Measurements from ENCODE around the gene IL36B. TPM values are rescaled to one million over a fixed set of nuclear protein-coding genes. Genes with fewer than 3 reads are reported as not detected.

Gene IL36B
- total and polyA plus RNA-seq, 9 of the 15 experiments (the other 6 are each of a cell fraction or from before 2014, with no cell fraction given) = not detected

DNA sequence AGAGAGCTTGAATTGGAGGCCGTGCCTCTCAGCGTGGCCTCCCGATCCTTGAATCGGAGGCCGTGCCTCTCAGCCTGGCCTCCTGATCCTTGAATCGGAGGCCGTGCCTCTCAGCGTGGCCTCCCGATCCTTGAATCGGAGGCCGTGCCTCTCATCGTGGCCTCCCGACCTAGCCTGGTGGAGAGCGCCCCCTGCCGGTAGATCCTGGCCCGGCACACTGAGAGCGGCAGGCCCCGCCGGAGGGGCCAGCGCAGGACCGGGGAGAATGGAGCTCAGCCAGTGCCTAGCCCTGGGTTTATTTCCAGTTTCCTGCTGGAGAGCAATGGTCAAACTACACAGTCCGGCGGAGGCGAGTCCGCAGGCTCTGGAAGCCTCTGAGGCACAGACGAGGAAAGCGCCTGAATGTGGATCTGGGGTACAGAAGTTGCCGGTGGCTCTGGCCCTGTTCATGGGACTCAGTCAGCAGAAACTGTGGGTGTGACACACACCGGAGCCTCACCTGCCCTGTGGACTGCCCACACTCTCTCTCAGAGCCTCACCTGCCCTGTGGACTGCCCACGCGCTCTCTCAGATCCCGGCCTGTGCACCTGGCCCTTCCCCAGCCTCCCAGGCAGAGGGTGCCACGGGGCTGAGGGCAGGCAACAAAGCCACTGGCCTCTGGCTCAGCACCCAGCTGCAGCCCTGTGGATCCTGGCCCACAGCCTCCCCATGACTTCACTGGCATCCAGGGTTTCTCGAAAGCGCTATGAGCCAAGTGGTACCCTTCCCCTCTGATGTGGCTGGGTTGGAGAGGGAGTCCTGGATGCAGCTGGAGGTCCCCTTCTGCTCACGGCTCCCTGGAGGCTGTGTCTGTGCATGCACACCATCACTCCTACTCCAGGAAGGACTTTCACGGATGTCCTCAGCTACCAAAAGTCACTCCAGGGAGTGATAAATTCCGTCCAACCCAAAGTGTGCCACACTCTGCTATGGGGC, 1.5 kb downstream of the IL36B start (continued):
- TF ChIP-seq, protein P1, sequence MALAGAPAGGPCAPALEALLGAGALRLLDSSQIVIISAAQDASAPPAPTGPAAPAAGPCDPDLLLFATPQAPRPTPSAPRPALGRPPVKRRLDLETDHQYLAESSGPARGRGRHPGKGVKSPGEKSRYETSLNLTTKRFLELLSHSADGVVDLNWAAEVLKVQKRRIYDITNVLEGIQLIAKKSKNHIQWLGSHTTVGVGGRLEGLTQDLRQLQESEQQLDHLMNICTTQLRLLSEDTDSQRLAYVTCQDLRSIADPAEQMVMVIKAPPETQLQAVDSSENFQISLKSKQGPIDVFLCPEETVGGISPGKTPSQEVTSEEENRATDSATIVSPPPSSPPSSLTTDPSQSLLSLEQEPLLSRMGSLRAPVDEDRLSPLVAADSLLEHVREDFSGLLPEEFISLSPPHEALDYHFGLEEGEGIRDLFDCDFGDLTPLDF (CRISPR knock-in tag; IDR thresholded peaks at IDR 0.05) = 0 out of 2 replicates have a peak, but pooled peaks have one; percentile 60
- TF ChIP-seq CCNT2 (IDR thresholded peaks at IDR 0.05; ENCODE audit: borderline replicate concordance, extremely low read depth, insufficient read length, low read depth, low read length) (no peak), ZBTB7A (IDR thresholded peaks at IDR 0.05; ENCODE audit: borderline replicate concordance, control insufficient read depth, low read depth, low read length) (no peak), GABPA (tag; conservative IDR thresholded peaks at IDR 0.05; ENCODE audit: low read depth) (no peak), ASH1L (IDR thresholded peaks at IDR 0.05; ENCODE audit: borderline replicate concordance, low read depth, partially characterized antibody) (no peak), ZEB2 (IDR thresholded peaks at IDR 0.05) (no peak), ZBTB17 (CRISPR knock-in tag; IDR thresholded peaks at IDR 0.05) (no peak), MXI1 (IDR thresholded peaks at IDR 0.05; ENCODE audit: low read depth, low read length) (no peak), MYC (IDR thresholded peaks at IDR 0.05; ENCODE audit: low read depth, low read length) (no peak), MYC (CRISPR knock-in tag; IDR thresholded peaks at IDR 0.05; ENCODE audit: borderline replicate concordance, low read depth) (no peak), DMBX1 (CRISPR knock-in tag; IDR thresholded peaks at IDR 0.05; ENCODE audit: borderline replicate concordance) (peak; percentile 89), CREBBP (IDR thresholded peaks at IDR 0.05; ENCODE audit: low read depth, low read length) (no peak), ARHGAP35 (IDR thresholded peaks at IDR 0.05; ENCODE audit: partially characterized antibody) (no peak), ZNF696 (CRISPR knock-in tag; conservative IDR thresholded peaks at IDR 0.05) (no peak), ZKSCAN8 (CRISPR knock-in tag; IDR thresholded peaks at IDR 0.05) (no peak), YY1 (IDR thresholded peaks at IDR 0.05; ENCODE audit: borderline replicate concordance in 1 of 3, control insufficient read depth in 1 of 3, extremely low read depth in 1 of 3, insufficient read depth in 3 of 3, insufficient read length in 1 of 3, insufficient replicate concordance in 2 of 3, low read depth in 1 of 3, low read length in 2 of 3) (no peak)
- TF ChIP-seq, protein P2, sequence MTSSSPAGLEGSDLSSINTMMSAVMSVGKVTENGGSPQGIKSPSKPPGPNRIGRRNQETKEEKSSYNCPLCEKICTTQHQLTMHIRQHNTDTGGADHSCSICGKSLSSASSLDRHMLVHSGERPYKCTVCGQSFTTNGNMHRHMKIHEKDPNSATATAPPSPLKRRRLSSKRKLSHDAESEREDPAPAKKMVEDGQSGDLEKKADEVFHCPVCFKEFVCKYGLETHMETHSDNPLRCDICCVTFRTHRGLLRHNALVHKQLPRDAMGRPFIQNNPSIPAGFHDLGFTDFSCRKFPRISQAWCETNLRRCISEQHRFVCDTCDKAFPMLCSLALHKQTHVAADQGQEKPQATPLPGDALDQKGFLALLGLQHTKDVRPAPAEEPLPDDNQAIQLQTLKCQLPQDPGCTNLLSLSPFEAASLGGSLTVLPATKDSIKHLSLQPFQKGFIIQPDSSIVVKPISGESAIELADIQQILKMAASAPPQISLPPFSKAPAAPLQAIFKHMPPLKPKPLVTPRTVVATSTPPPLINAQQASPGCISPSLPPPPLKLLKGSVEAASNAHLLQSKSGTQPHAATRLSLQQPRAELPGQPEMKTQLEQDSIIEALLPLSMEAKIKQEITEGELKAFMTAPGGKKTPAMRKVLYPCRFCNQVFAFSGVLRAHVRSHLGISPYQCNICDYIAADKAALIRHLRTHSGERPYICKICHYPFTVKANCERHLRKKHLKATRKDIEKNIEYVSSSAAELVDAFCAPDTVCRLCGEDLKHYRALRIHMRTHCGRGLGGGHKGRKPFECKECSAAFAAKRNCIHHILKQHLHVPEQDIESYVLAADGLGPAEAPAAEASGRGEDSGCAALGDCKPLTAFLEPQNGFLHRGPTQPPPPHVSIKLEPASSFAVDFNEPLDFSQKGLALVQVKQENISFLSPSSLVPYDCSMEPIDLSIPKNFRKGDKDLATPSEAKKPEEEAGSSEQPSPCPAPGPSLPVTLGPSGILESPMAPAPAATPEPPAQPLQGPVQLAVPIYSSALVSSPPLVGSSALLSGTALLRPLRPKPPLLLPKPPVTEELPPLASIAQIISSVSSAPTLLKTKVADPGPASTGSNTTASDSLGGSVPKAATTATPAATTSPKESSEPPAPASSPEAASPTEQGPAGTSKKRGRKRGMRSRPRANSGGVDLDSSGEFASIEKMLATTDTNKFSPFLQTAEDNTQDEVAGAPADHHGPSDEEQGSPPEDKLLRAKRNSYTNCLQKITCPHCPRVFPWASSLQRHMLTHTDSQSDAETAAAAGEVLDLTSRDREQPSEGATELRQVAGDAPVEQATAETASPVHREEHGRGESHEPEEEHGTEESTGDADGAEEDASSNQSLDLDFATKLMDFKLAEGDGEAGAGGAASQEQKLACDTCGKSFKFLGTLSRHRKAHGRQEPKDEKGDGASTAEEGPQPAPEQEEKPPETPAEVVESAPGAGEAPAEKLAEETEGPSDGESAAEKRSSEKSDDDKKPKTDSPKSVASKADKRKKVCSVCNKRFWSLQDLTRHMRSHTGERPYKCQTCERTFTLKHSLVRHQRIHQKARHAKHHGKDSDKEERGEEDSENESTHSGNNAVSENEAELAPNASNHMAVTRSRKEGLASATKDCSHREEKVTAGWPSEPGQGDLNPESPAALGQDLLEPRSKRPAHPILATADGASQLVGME (CRISPR knock-in tag; IDR thresholded peaks at IDR 0.05) = no peak
- TF ChIP-seq, protein P3, sequence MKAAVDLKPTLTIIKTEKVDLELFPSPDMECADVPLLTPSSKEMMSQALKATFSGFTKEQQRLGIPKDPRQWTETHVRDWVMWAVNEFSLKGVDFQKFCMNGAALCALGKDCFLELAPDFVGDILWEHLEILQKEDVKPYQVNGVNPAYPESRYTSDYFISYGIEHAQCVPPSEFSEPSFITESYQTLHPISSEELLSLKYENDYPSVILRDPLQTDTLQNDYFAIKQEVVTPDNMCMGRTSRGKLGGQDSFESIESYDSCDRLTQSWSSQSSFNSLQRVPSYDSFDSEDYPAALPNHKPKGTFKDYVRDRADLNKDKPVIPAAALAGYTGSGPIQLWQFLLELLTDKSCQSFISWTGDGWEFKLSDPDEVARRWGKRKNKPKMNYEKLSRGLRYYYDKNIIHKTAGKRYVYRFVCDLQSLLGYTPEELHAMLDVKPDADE (conservative IDR thresholded peaks at IDR 0.05; ENCODE audit: control insufficient read depth, low read depth, low read length) = no peak
